ENCODE results near the gene WFDC10B. TPM values are rescaled to one million over a fixed set of nuclear protein-coding genes. Genes with fewer than 3 reads are reported as not detected.
"Not testable (repeated sequence)": the region's sequence is repeated elsewhere in the genome, so short reads cannot be mapped to it uniquely, and the experiment has no call there.

The WFDC10B gene
- total and polyA plus RNA-seq, 11 donors, result not detected

- WGBS, 4 donors, result 68 to 86% (median 78%) methylated on average over 4 of the region's 4 CpGs
- no peak overlapping the region for H3K4me3 ChIP-seq
- H3K9me3 ChIP-seq, result no peaks in the 10 kb centered on the region
- H3K27me3 ChIP-seq, result no peaks in the 10 kb centered on the region
- no peak for ATAC-seq
- no peaks in the 10 kb centered on the region for H3K4me1 ChIP-seq
- TF ChIP-seq CTCF (IDR thresholded peaks at IDR 0.05) (no peak), POLR2A (IDR thresholded peaks at IDR 0.05) (no peak)
- no peak overlapping the region for H3K27ac ChIP-seq
- intact Hi-C loops (cut with DNase I), result no loop called here
- H3K36me3 ChIP-seq, result no peaks in the 10 kb centered on the region
- no peak for DNase-seq
These were observed 3.7 kb downstream of the WFDC10B start for GRCh38 chr20:45701104-45701503.

GRCh38 chr20:45695496-45695895 is 9.3 kb downstream of the WFDC10B start:
- intact Hi-C loops (cut with DNase I), result no loop called here

GRCh38 chr20:45693346-45693745 is 11.5 kb downstream of the WFDC10B start:
- H3K4me1 ChIP-seq; H3K27ac ChIP-seq; H3K4me3 ChIP-seq; H3K36me3 ChIP-seq; ATAC-seq; intact Hi-C loops (cut with DNase I); DNase-seq; H3K27me3 ChIP-seq; H3K9me3 ChIP-seq: not testable (repeated sequence)
- 75 to 91% (median 88%) methylated on average over 11 to 12 of the region's 12 CpGs for WGBS, 4 donors

More at GRCh38 chr20:45695496-45695895, 9.3 kb downstream of the WFDC10B start:
- Histone ChIP-seq H3K4me1 (no peaks in the 10 kb centered on the region), H3K9me3 (no peaks in the 10 kb centered on the region), H3K27ac (no peak overlapping the region), H3K36me3 (no peaks in the 10 kb centered on the region), H3K27me3 (peaks cover 0 to 4% (median 0%) of the 10 kb centered on the region in 9 donors), H3K4me3 (no peak overlapping the region)
- no peak for TF ChIP-seq CTCF (IDR thresholded peaks at IDR 0.05)
- TF ChIP-seq POLR2A (IDR thresholded peaks at IDR 0.05), result no peak
- no peak for ATAC-seq
- DNase-seq, result no peak
- 86 to 94% (median 90%) methylated on average over 2 of the region's 2 CpGs for WGBS, 4 donors

GRCh38 chr20:45685896-45686295 is 18.9 kb downstream of the WFDC10B start:
- ATAC-seq, result no peak
- intact Hi-C loops (cut with DNase I), result no loop called here
- no peak for TF ChIP-seq POLR2A (IDR thresholded peaks at IDR 0.05)
- WGBS, 4 donors, result 49 to 71% (median 58%) methylated on average over 3 of the region's 3 CpGs
- Histone ChIP-seq H3K9me3 (peaks cover 0 to 2% (median 0%) of the 10 kb centered on the region in 12 donors), H3K36me3 (no peaks in the 10 kb centered on the region), H3K27ac (no peak overlapping the region), H3K4me3 (no peak overlapping the region), H3K27me3 (no peaks in the 10 kb centered on the region), H3K4me1 (no peaks in the 10 kb centered on the region)
- no peak for DNase-seq

- H3K27me3 ChIP-seq, result peaks cover 0 to 3% (median 0%) of the 10 kb centered on the region in 9 donors
- H3K27ac ChIP-seq, result no peak overlapping the region
- DNase-seq (no peak), ATAC-seq (no peak)
- no peak overlapping the region for H3K4me3 ChIP-seq
- intact Hi-C loops (cut with DNase I), result no loop called here
- H3K9me3 ChIP-seq, result peaks cover 0 to 46% (median 24%) of the 10 kb centered on the region in 12 donors
- H3K36me3 ChIP-seq, result no peaks in the 10 kb centered on the region
- H3K4me1 ChIP-seq, result no peaks in the 10 kb centered on the region
- TF ChIP-seq POLR2A (IDR thresholded peaks at IDR 0.05) (no peak), CTCF (IDR thresholded peaks at IDR 0.05) (no peak)
These were observed 25.2 kb downstream of the WFDC10B start for GRCh38 chr20:45679650-45680049.

Data from heart left ventricle (tissue), 16 donors.